NCI-H345 (cell line): ENCODE measurements around the gene FAM107B.
"Not testable (repeated sequence)": the region's sequence is repeated elsewhere in the genome, so short reads cannot be mapped to it uniquely, and the experiment has no call there.

Experiments
- DNase-seq: peaks from one replicate; lab custom pipeline; 2025; lab: John Stamatoyannopoulos, UW

FAM107B gene

DNA sequence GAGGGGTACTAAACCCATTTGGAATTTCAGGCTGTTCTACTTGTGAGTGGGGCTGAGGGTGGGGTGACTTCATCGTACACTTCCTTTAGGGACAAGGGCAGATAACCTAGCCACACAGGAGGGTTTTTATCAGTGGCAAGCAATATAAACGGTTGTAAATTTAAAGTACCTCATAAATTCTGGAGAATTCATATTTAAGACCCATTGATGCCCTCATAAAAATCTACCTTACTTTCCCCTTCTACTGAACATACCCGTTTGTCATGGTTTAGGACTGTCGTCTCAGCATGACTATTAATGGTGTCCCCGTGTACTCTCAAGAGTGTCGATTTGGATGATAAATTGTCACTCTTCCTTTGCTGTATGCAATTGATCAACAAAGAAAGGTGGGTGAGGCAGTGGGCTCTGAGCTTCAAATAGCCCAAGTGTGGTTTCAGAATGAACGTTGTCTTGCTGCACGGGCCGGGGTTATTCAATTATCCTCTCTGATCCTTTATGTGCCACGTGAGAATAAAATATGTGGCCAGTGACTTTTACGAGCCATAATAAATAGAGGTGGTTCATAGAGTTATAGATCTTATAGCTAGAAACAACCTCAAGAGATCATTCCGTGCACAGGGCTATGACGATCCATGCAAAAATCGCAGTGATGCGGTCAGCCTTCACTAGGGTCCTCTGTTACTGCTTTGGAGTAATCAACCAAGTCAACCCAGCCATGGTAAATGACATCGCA, 82.2 kb downstream of the FAM107B start:
- DNase-seq: no peak

DNA sequence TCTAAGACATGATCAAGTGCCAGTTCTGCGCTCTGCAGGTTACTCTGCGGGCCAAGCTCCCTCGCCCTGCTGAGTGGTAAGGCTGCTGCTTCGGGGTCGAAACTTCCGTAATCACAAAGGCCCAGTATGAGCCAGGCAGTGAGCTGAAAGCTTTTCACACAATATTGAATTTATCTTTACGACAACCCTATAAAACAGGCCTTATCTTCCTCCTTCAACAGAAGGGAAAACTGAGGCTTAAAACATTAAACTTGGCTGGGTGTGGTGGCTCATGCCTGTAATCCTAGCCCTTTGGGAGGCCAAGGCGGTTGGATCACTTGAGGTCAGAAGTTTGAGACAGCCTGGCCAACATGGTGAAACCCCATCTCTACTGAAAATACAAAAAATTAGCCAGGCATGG, 83.3 kb downstream of the FAM107B start:
- DNase-seq: no peak

DNA sequence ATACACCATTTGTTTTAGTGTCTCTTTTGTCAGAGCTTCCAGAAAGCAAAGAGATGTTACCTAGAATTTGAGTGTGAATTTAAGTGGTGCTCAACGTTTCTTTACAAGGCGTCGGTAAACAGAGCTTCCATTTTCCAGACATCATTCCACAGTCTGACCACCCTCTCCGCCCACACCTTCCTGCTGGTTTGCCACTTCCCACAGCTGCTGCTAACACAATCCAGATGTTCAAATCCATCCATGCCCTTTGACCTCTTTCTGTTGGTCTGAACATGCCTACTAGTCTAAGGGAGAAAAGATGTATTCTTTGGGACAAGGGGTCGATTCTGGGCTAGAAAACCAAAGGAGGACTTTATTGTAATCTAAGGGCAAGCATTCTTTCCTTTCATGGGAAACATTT, 86.1 kb downstream of the FAM107B start:
- no peak for DNase-seq

DNA sequence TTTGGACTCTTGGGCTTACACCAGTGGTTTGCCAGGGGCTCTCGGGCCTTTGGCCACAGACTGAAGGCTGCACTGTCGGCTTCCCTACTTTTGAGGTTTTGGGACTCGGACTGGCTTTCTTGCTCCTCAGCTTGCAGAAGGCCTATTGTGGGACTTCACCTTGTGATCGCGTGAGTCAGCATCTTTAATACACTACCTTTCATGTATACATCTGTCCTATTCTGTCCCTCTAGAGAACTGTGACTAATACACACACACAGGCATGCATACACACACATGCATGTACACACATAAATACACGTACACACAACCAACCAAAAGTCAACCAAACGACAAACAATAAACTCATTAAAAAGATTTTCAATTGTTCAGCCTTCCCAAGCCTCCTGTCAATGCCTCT, 86.5 kb downstream of the FAM107B start:
- DNase-seq: not testable (repeated sequence)

DNA sequence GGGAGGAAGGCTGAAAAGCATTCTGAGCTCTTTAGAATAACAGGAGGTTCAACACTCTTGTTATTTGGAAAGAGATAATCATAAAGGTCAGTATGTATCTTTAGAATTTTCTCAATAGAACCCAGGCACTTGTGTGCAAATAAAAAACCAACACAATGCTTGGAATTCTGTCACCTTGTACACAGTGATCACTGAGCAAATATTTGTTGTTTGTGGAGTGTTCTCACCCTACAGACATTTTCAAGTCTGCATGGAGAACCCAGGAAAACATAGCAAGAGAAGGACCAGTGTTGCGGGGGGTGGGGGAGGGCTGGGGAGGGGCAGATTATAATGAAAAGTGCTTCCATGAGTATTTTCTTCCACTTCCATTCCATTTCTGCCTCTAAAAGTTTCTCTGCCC, 87.4 kb downstream of the FAM107B start:
- DNase-seq: peak; percentile 82

DNA sequence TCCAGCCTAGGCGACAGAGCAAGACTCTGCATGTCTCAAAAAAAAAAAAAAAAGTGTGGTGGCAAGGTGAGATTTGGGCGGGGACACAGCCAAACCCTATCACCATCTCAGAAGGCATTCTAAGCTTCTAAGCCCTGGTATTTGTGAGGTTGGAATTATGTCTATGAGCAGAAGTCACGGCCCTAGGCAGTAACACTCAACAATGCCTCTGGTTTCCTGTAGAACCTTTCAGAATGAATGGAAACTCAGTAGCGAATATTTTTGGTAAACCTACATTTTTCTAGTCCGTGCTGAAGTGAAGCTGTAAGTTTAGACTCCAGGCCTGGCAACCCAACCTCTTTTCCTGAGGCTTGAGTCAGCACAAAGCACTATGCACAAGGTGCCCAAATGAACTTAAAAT, 88.3 kb downstream of the FAM107B start:
- no peak for DNase-seq

DNA sequence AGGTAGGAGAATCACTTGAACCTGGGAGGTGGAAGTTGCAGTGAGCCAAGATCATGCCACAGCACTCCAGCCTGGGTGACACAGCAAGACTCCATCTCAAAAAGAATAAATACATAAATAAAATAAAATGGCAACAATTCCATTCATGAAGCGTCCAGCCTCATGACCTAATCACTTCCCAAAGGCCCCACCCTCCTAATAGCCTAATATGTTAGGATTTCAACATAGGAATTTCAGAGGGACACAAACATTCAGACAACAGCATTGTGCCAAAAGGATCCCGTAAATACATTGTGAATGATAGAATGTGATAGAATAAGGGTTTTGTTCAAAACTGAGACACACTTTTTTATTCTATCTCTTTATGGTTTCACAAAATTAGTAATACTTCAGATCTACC, 90.3 kb downstream of the FAM107B start:
- no peak for DNase-seq

DNA sequence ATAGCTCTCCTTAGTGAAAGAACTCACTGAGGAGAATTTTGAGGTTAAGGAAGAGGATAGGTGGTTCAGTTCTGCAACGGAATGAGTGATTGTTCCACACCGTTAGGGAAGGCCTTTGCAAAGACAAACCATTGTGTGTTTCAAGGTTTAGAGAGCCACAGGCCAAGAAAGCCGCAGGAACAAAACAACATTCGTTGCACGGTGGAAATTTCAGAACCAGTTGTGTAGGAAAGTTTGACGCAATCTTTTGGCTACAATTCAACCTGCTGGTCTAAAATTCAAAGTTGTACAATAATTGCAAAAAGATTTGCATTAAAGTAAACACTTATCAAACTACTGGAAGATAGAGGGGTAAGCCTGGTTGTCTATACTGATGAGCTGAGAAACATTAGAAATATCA, 91.4 kb downstream of the FAM107B start:
- no peak for DNase-seq

DNA sequence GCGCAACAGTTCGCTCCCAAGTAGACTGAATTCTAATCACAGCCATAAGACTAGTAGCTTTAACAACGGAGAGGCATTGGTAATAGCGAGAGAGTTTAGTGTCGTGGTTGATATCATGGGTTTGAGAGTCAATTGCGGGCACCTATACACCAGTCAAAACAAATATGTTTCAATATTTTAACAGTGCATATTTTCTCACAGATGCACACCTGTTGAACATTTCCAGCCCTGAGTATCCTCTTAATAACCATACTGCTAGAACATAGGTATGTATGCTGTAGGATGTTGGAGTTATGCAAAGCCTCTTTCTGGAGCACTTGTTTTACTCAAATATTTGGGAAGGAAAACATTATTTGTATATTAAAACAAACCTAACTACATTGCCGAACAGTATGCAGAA, 92.9 kb downstream of the FAM107B start:
- no peak for DNase-seq

DNA sequence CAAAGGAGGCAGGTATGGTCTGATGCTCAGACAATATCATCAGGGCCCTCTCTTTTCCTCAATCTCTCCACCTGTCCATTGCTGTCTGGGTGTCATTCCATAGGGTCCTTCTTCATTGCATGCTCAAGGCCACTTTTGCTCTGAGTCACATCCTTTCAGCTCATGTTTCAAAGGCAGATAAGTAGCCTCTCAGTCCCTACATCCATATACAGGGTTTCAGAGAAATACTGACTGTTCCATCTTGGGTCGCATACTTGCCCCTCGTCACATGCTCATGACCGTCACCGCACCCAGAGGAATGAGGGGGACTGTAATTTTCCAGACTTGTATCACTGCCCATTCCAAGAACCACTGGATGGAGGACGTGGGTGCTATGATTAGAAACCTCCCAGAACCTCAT, 93.4 kb downstream of the FAM107B start:
- DNase-seq: no peak

DNA sequence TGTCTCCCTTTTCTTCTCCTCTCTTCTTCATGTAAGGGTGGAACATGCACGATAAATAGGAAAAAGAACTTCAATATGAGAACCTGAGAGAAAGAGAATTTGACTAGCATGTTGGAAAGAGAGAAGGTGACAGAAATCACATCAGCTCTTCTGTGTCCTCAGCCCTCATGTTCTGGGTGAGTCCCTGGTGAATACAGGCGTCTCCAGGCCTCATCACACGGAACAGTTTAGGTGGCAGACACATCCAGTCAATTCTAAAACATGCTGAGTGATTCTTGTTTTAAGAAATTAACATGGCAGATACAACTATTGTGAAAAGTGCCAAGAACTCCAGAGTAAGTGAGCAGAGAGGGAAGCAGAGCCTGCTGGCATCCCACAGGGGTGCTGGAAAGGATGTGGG, 96.1 kb downstream of the FAM107B start:
- no peak for DNase-seq

DNA sequence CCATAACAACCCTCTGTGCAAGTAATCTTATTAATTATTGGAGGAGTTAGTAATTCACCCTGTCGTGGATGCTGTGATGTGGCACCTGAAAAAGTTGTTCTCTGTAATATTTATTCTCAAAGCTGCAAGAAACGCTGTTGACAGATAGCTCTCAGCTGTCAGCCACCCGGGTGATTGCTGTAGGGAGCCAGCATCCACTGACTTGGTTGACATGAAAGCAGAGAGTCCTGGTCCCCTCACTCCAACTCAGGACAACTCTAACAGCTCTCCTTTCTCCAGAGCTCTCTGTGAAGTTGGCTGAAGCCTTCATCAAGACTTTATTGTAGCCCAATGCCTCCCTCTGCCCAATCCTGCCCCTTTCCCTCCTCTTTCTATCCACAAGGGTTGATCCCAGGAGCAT, 98.0 kb downstream of the FAM107B start:
- no peak for DNase-seq

DNA sequence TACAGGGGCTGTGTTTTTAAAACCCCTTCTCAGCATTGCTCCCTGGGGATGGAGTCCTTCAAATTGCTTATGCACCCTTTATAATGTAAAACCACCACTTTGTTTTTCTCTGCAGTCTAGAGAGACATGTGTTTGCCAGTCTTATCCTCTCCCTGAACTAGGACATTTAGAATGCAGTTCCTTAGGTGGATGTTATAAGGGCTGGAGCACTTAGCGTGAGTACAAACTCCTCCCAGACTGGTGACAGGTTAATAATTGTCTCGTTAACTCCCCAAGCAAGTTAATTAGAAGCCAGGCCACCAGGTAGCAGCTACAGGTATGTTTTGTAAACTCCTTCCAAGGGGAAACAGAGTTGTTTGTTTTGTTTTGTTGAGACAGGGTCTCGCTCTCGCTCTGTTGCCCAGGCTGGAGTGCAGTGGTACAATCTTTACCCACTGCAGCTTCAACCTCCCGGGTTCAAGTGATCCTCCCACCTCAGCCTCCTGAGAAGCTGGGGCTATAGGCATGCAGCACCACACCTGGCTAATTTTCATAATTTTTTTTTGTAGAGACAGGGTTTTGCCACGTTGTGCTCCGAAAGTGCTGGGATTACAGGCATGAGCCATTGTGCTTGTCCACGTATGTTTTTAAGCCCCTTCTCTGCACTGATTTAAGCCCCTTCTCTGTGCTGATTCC, 100.2 kb downstream of the FAM107B start:
- DNase-seq: no peak

DNA sequence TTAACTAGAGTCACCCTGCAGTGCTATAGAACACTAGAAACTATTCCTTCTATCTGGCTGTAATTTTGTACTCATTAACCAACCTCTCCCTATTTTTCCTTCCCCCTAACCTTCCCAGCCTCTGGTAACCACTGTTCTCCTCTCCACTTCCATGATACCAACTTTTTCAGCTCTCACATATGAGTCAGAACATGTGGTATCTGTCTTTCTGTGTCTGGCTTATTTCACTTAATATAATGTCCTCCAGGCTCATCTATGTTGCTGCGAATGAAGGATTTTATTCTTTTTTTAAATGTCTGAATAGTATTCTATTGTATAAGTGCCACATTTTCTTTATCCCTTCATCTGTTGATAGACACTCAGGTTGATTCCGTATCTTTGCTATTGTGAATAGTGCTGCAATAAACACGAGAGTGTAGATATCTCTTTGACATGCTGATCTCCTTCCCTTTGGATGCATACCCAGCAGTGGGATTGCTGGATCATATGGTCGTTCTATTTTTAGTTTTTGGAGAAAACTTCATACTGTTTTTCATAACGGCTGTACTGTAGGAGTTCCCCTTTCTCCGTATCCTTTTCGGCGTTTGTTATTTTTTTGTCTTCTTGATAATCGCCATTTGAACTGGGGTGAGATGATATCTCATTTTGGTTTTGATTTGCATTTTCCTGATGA, 101.4 kb downstream of the FAM107B start:
- no peak for DNase-seq

DNA sequence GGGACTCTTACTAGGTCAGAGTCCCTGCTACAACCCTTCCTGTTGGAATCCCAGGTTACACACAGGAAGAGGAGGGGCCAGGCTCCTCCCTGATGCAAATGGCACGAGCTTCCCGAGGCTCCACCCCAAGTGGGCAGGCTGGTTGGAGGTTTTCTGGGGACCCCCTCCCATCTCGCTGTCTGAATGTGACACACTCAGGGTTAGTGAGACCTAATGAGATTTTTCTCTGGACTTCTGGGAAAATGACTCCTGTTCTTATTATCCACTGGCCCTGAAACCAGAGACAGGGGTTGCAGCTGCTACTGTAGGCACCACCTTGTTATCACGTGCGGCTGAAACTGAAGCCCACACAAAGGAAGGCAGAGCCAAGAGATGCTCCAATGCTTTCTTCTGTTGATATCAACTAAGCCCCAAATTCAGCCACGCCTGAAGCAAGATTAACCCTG, 103.3 kb downstream of the FAM107B start:
- no peak for DNase-seq

DNA sequence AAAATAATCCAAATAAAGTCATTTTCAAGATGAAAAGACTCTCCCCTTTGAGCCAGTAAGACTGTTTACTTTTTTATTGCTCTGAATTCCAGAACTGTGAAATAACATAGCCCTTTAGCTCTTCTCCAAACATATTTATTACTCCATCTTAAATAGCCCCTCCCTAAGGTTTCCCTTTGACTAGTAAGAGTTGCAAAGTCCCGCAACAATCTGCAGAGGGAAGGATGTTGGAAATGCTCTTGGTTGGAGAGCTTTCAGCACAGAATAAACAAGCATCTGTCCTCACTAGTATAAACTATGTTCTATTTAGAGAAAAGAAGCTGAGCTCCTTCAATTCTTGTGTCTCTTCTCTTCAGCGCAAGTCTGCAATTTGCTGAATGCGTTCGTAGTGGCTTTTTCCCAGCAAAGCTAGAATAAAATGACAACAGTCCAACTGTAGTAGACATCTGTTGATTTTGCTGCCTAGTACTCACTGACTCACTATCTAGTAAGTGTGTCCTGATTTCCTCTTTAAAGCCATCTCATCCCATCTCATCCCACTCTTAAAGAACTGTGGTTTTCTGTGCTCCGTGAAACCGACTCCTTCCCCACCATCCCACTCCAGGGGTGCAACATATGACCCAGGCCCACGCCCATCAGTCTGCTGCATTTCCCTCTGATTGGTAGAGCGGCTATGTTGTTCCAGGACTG, 104.0 kb downstream of the FAM107B start:
- DNase-seq: no peak

DNA sequence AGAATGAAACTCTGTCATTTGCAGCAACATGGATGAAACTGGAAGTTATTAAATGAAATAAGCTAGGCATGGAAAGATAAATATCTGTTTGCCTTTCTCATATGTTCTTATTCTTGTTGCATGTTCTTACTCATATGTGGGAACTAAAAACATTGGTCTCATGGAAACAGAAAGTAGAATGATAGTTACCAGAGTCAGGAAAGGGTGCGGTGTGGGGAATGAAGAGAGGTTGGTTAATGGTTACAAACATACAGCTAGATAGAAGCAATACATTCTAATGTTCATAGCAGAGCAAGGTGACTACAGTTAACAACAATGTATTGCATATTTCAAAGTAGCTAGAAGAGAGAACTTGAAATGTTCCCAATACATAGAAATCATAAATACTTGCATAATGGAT, 105.1 kb downstream of the FAM107B start:
- DNase-seq: no peak

DNA sequence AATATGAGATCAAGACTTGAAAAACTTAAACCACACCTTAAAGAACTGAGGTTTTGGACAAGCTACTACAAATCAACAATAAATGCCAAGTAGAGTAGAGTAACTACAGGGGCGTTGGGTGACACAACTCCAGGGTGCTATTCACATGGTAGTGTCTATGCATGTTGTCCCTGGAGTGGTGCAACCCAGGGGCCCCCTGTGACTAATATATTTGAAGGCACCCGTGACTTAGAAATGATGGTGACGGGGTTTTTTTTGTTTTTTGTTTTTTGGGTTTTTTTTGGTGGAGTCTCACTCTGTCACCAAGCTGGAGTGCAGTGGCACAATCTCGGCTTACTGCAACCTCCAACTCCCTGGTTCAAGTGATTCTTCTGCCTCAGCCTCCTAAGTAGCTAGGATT, 106.9 kb downstream of the FAM107B start:
- DNase-seq: no peak

DNA sequence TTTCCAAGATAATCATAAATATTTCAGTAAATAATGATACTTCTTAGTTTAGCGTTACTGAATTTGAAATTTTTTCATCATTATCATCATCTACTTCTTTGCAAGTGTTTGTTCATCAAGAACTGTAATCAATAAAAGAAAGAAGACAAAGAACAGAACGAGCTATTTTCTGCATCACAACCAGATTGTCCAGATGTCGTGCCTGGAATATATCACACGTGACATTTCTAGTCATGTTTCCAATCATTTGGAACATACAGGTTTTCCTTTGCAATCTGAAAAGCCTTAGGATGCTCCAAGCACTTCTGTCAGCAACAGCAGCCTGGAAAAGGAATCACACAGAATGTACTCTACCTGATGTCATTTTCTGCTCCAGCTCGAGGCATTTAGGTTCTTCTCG, 107.4 kb downstream of the FAM107B start:
- DNase-seq: no peak

DNA sequence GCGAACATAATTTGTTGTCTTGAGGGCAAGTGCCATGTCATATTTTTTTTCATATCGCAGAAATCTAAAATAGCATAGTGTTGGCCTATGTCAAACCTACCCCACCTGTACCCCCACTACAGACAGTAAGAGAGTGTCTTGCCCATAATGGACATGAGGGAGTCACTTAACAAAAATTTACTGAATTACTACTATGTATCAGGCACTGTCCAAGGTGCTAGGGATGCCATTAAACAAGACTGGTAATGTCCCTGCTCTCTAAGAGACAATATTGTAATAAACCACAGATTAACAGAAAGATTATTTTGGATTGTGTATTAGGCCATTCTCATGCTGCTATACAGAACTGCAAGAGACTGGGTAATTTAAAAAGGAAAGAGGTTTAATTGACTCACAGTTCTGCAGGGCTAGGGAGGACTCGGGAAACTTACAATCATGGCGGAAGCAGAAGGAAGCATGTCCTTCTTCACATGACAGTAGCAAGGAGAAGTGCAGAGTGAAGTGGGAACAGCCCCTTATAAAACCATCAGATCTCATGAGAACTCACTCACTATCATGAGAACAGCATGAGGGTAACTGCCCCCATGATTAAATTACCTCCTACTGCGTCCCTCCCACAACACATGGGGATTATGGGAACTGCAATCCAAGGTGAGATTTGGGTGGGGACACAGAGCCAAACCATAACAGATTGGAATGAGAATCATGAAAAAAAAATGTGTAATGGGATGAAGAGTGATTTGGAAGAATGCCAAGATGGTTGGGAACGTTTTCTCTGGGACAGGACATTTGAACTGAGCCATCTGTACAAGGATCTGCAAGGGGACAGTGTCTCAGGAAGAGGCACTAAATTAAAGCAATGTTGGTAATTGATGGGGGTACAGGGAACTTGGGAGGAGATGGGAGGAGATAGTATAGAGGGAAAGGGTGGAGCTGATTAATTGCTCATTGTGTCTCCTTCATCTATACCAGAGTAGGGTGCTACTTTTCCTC, 108.5 kb downstream of the FAM107B start:
- DNase-seq: no peak

DNA sequence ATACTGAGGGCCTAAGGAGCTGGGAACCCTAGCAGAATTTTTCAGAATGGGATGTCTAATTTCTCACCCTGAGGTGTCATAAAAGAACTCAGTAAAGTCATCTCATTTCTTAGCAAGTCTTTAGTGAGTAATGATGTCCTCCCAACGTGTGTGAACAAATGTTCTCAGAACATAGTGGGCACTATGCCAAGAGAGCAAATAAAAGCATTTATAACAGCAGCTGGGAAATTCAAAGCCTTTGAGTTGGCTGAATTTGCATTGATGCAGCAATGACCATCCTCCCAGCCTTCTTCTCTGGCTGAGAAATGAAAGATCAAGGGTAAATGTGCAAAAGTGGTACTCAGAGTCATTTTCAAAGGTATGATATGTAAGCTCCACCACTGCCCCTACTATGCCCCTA, 109.4 kb downstream of the FAM107B start:
- peak; percentile 81 for DNase-seq
